HG03039 (cell line): Measurements from ENCODE around the gene FOXD3.

Experiments
- ATAC-seq: cut with Tn5 transposase; IDR thresholded peaks from one replicate; pipeline ENCODE4 v1.9.1; 2021; ENCODE audit warnings: mild to moderate bottlenecking, moderate library complexity; ENCODE audit not compliant: unreplicated experiment

The FOXD3 gene

GRCh38 chr1:63320022-63320721 is 2.2 kb upstream of the FOXD3 start:
- no peak for ATAC-seq

- ATAC-seq, result no peak
Observed at GRCh38 chr1:63321066-63321784, 1.1 kb upstream of the FOXD3 start.

GRCh38 chr1:63321785-63322113 is 618 bp upstream of the FOXD3 start:
- no peak for ATAC-seq

- ATAC-seq, result no peak
Observed at GRCh38 chr1:63322944-63323864, 837 bp downstream of the FOXD3 start.

- ATAC-seq, result no peak
Observed at GRCh38 chr1:63323865-63324778, 1.8 kb downstream of the FOXD3 start.

- no peak for ATAC-seq
Observed at GRCh38 chr1:63324779-63325119, 2.4 kb downstream of the FOXD3 start.

GRCh38 chr1:63325279-63325985 is 3.1 kb downstream of the FOXD3 start:
- ATAC-seq, result no peak

GRCh38 chr1:63326106-63326472 is 3.7 kb downstream of the FOXD3 start:
- no peak for ATAC-seq

GRCh38 chr1:63326473-63327380 is 4.4 kb downstream of the FOXD3 start:
- ATAC-seq, result no peak

- peak; percentile 42 for ATAC-seq
Observed at GRCh38 chr1:63327417-63328054, 5.2 kb downstream of the FOXD3 start.

- no peak for ATAC-seq
Observed at GRCh38 chr1:63328122-63328521, 5.8 kb downstream of the FOXD3 start.

- ATAC-seq, result no peak
Observed at GRCh38 chr1:63328781-63329180, 6.4 kb downstream of the FOXD3 start.

GRCh38 chr1:63329621-63330330 is 7.4 kb downstream of the FOXD3 start:
- ATAC-seq, result no peak

- no peak for ATAC-seq
Observed at GRCh38 chr1:63330331-63330916, 8.1 kb downstream of the FOXD3 start.

- no peak for ATAC-seq
Observed at GRCh38 chr1:63342402-63342801, 20.0 kb downstream of the FOXD3 start.

- no peak for ATAC-seq
Observed at GRCh38 chr1:63343922-63344321, 21.6 kb downstream of the FOXD3 start.

GRCh38 chr1:63350320-63350719 is 28.0 kb downstream of the FOXD3 start:
- ATAC-seq, result no peak

GRCh38 chr1:63352736-63353135 is 30.4 kb downstream of the FOXD3 start:
- no peak for ATAC-seq
